ENCODE data around the gene ANO2. TPM values are rescaled to one million over a fixed set of nuclear protein-coding genes. Genes with fewer than 3 reads are reported as not detected.

ANO2 gene
- total RNA-seq, 1 donor from 2014 or later = 20.1 TPM

- Histone ChIP-seq H3K9me3 (no peaks in the 10 kb centered on the region), H3K27ac (peak overlapping the region; percentile 33 to 39), H3K27me3 (no peaks in the 10 kb centered on the region), H3K36me3 (no peaks in the 10 kb centered on the region), H3K4me3 (no peak overlapping the region), H3K4me1 (no peaks in the 10 kb centered on the region)
- no peak for DNase-seq (ENCODE audit: low spot score in 2 of 2)
- intact Hi-C loops (cut with DNase I) = no loop called here
- TF ChIP-seq CTCF (IDR thresholded peaks at IDR 0.05) = no peak
Measured at GRCh38 chr12:5581616-5582015, 363.4 kb downstream of the ANO2 start.

- H3K36me3 ChIP-seq = no peaks in the 10 kb centered on the region
- no peaks in the 10 kb centered on the region for H3K4me1 ChIP-seq
- DNase-seq (ENCODE audit: low spot score in 2 of 2) = no peak
- H3K4me3 ChIP-seq = no peak overlapping the region
- intact Hi-C loops (cut with DNase I) = no loop called here
- TF ChIP-seq CTCF (IDR thresholded peaks at IDR 0.05) = no peak
- no peaks in the 10 kb centered on the region for H3K9me3 ChIP-seq
- H3K27ac ChIP-seq = peak overlapping the region in 1 of 2 donors; percentile 33
- H3K27me3 ChIP-seq = no peaks in the 10 kb centered on the region
Measured at GRCh38 chr12:5581019-5581418, 364.0 kb downstream of the ANO2 start.

- TF ChIP-seq CTCF (IDR thresholded peaks at IDR 0.05) = no peak
Measured at GRCh38 chr12:5578775-5579174, 366.3 kb downstream of the ANO2 start.

GRCh38 chr12:5577741-5578140 lies 367.3 kb downstream of the ANO2 start:
- Histone ChIP-seq H3K27ac (no peak overlapping the region), H3K9me3 (no peaks in the 10 kb centered on the region), H3K27me3 (no peaks in the 10 kb centered on the region), H3K4me3 (no peak overlapping the region), H3K36me3 (no peaks in the 10 kb centered on the region), H3K4me1 (no peaks in the 10 kb centered on the region)
- intact Hi-C loops (cut with DNase I) = no loop called here
- DNase-seq (ENCODE audit: low spot score in 2 of 2) = no peak
- no peak for TF ChIP-seq CTCF (IDR thresholded peaks at IDR 0.05)

More at GRCh38 chr12:5578775-5579174, 366.3 kb downstream of the ANO2 start:
- no peaks in the 10 kb centered on the region for H3K9me3 ChIP-seq
- H3K27me3 ChIP-seq = no peaks in the 10 kb centered on the region
- DNase-seq (ENCODE audit: low spot score in 2 of 2) = no peak
- no peak overlapping the region for H3K27ac ChIP-seq
- no peaks in the 10 kb centered on the region for H3K36me3 ChIP-seq
- no peak overlapping the region for H3K4me3 ChIP-seq
- no peaks in the 10 kb centered on the region for H3K4me1 ChIP-seq
- intact Hi-C loops (cut with DNase I) = no loop called here

- H3K9me3 ChIP-seq = no peaks in the 10 kb centered on the region
- H3K27me3 ChIP-seq = no peaks in the 10 kb centered on the region
- H3K27ac ChIP-seq = no peak overlapping the region
- intact Hi-C loops (cut with DNase I) = no loop called here
- H3K4me1 ChIP-seq = no peaks in the 10 kb centered on the region
- DNase-seq (ENCODE audit: low spot score in 2 of 2) = no peak
- no peaks in the 10 kb centered on the region for H3K36me3 ChIP-seq
- TF ChIP-seq CTCF (IDR thresholded peaks at IDR 0.05) = no peak
- H3K4me3 ChIP-seq = no peak overlapping the region
Measured at GRCh38 chr12:5577211-5577612, 367.8 kb downstream of the ANO2 start.

GRCh38 chr12:5575987-5576386 lies 369.1 kb downstream of the ANO2 start:
- H3K4me1 ChIP-seq = no peaks in the 10 kb centered on the region
- no peak for DNase-seq (ENCODE audit: low spot score in 2 of 2)
- TF ChIP-seq CTCF (IDR thresholded peaks at IDR 0.05) = no peak
- no peaks in the 10 kb centered on the region for H3K9me3 ChIP-seq
- intact Hi-C loops (cut with DNase I) = no loop called here
- H3K27me3 ChIP-seq = no peaks in the 10 kb centered on the region
- no peak overlapping the region for H3K4me3 ChIP-seq
- no peaks in the 10 kb centered on the region for H3K36me3 ChIP-seq
- H3K27ac ChIP-seq = no peak overlapping the region

Measured in ascending aorta (tissue), 2 donors.